GM12875 (cell line): Measurements from ENCODE around the gene BBS9.

Source experiments
- H3K4me3 ChIP-seq: one replicate; pipeline ENCODE4 v1.5.1; 2011; ENCODE audit warnings: low read depth, low read length, control low read depth
- TF ChIP-seq, protein P1 (sequence below): IDR thresholded peaks from 2 replicates; pipeline ENCODE4 v1.5.1; 2011; ENCODE audit warnings: low read depth, mild to moderate bottlenecking, control low read depth, inconsistent platforms, low read length, moderate library complexity, borderline replicate concordance; ENCODE audit not compliant: insufficient read depth

Gene BBS9

DNA sequence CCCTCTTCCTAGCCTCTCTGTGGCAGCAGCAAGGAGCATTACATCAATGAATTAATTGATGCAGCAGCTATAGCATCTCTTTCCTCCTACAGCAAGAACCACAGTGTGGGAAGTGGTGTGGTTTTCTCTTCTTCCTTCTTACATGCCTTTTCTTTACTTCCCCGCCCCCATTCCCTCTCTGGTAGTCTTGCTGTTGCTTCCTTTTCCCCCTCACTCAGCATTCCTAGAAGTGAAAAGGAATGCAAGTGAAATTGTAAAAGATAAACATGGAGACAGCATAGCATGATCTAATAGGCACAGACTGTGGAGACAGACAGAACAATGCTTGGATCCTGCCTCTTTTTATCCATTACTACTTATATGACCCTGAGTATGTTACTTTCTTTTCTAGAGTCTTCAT lies 405.5 kb downstream of the BBS9 start:
- TF ChIP-seq, protein P1, sequence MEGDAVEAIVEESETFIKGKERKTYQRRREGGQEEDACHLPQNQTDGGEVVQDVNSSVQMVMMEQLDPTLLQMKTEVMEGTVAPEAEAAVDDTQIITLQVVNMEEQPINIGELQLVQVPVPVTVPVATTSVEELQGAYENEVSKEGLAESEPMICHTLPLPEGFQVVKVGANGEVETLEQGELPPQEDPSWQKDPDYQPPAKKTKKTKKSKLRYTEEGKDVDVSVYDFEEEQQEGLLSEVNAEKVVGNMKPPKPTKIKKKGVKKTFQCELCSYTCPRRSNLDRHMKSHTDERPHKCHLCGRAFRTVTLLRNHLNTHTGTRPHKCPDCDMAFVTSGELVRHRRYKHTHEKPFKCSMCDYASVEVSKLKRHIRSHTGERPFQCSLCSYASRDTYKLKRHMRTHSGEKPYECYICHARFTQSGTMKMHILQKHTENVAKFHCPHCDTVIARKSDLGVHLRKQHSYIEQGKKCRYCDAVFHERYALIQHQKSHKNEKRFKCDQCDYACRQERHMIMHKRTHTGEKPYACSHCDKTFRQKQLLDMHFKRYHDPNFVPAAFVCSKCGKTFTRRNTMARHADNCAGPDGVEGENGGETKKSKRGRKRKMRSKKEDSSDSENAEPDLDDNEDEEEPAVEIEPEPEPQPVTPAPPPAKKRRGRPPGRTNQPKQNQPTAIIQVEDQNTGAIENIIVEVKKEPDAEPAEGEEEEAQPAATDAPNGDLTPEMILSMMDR, result no peak
- no peak overlapping the region for H3K4me3 ChIP-seq

DNA sequence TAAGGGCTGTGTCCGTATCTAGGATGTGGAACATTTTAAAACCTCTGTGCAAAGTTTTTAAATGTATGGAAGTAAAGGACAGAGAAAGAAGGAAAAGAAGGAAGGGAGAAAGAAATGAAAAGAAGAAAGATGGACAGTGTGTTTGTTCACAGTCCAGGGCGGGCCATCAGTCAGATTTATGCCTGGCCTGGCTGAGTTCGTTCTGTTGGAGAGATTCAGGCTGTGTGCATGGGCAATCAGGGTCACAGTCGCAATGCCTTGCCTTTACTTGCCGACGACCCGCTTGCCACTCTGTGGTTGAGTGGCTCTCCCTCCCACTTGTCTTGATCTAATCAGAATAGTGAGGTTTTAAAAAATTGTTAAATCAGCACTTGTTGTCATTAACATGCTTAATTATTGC lies 406.6 kb downstream of the BBS9 start:
- TF ChIP-seq, protein P1, result no peak
- H3K4me3 ChIP-seq, result no peak overlapping the region

DNA sequence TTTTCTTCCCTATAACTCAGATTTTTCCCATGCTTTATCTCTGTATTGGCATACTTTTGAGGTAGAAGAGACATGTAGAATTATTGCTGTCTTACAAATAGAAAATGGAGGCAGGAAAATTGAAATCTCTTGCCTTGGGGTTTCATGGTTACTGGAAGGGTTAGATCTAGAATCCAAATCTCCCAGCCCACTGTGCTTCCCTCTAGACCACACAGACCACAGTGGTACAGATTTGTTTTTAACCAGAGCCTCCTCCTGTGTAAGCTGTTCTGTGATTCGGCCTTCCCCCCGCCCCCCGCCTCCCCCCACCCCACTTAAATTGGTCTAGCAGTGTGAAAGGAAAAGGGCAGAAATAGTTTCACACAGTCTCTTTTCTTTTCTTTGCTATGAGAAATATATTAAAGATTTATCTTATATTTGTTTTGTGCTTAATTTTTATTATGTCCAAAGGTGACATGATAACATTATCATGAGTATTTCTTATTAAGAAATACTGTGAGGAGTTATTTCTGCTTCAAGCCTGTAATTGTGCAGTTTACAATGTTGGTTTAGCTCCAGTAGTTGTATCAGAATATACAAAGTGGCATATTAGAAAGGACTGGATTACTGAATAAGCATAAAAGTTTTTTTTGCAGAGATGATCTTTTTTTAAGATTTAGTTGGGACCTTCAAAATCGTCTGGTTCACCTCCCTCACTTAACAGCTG lies 407.2 kb downstream of the BBS9 start:
- H3K4me3 ChIP-seq, result no peak overlapping the region
- TF ChIP-seq, protein P1, result no peak

DNA sequence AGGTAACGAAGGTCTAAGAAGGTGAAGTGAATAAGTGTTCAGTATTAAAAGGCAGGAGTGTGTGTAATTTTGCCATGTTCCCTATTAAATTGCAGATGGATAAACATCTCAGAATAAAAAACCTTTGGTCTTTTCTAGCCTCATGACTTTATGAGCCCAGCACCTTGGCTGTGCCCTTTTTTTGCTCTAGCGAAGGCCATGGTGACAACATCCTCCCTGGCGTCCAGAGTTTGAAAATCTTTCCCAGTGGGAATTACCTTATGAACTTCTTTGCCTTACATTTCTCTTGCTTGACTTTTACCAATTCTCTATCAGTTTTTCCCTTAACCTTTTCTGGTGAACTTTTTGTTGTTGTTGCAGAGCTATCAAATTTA lies 407.7 kb downstream of the BBS9 start:
- TF ChIP-seq, protein P1, result no peak

DNA sequence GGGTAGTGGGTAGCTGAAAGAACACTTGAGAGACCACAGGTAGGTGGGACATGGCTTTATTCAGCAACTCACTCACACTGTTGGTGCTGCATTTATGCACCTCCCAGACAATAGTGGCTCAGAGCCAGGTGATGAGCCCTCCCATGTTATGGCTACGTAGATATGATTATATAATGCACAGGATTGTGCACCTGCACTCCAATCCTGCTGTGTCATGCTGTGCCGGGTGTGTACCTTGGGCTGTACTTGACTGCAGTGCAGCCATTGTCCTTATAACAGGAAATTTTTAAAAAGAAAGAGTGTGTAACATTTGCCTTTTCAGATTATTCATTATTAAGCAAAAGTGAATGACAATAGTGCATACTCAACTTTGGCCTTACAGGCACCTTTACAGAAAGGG lies 409.8 kb downstream of the BBS9 start:
- no peak overlapping the region for H3K4me3 ChIP-seq
- TF ChIP-seq, protein P1, result no peak

More for the DNA sequence above, 407.7 kb downstream of the BBS9 start:
- H3K4me3 ChIP-seq, result no peak overlapping the region

DNA sequence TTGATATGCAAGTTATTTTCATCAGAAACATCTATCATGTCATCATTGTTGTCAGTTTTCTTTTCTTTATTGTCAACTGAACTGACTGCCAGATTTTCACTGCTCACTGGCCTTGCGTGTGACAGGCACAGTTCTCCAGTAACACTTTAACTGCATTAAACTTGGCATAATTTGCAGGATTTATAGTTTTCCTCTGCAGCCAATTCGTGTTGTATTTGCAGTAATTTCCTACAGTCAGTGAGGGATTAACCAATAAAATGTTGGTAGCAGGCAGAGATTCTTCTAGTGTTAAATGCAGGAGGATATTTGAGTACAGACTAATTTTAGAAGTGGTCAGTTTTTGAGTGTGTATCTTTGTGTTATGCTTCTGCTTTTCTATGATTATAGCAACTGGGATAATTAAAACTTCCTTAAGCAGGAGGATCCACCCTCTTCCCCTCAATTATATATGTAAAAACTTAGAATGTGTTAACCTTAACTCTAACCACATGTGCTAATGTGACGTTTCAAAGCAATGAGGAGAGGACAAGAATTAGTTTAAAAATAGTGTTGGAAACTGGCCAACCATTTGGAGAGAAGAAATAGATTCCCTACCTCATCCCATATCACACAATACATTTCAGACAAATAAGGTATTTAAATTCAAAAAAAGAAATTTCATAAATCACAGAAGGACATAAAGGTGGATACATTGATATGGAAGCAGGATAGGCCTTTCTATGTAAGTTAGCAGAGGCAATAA lies 410.5 kb downstream of the BBS9 start:
- no peak overlapping the region for H3K4me3 ChIP-seq
- TF ChIP-seq, protein P1, result no peak

DNA sequence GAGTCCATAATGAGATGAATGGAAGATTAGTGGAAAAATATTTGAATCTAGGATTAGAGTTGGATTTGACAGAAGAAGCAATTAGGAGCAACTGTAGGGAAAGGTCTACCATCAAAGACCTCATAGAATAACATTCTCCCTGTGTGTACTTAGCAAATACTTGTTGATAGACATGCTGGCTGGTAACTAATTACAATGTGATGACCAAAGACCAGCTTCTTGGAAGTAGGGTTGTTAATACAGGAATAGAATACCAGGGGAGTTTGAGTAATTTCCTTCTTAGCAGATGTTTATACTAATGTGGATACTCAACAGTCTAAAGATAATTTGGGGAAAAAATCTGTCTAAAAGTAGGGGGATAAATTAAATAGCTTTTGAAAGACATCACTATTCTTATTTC lies 418.5 kb downstream of the BBS9 start:
- TF ChIP-seq, protein P1, result no peak
- no peak overlapping the region for H3K4me3 ChIP-seq
